NT2/D1 (cell line): ENCODE data around the gene ADGRG1.

ENCODE experiments used
- SUZ12 ChIP-seq: IDR thresholded peaks from 2 replicates; pipeline ENCODE4 v1.6.1; 2011; ENCODE audit not compliant: insufficient read length, insufficient read depth; ENCODE audit errors: extremely low read depth
- YY1 ChIP-seq: IDR thresholded peaks from 2 replicates; pipeline ENCODE4 v1.6.1; 2011; ENCODE audit not compliant: insufficient read length, insufficient read depth
- ZNF274 ChIP-seq: IDR thresholded peaks from 2 replicates; pipeline ENCODE4 v1.6.1; 2011; ENCODE audit warnings: mild to moderate bottlenecking, low read depth, low read length

DNA sequence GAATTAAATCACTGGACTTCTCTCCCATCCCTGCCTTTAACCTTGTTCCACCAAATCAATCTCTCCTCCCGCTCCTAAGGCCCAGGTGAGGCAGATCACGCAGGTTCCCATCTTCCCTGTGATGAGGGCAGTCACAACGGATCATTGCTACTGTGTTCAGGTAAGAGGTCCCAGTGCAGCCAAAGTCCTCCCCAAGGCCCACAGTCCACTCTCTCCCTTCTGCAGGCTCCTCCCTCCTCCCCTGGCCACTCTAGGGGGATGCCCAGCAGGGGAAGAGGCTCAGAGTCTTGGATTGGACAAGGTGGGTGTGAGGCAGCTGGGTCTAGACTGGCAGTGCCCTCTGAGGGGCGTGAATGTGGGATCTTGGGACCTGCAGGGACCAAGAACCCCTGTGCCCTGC, 37.1 kb downstream of the ADGRG1 start:
- TF ChIP-seq YY1 = no peak
- no peak for TF ChIP-seq ZNF274
- no peak for TF ChIP-seq SUZ12
